Activated CD8-positive, alpha-beta memory T cell treated with anti-CD3 and anti-CD28 coated beads for 1 hour (primary cell): ENCODE results near the gene TBC1D2B.

Source experiments
- DNase-seq, 2 donors: peaks; one replicate each; pipeline ENCODE4 v3.0.0-alpha.2; 2020; ENCODE audit warnings: low read depth in 1 of 2; ENCODE audit errors: extremely low read depth in 1 of 2

The TBC1D2B gene

DNA sequence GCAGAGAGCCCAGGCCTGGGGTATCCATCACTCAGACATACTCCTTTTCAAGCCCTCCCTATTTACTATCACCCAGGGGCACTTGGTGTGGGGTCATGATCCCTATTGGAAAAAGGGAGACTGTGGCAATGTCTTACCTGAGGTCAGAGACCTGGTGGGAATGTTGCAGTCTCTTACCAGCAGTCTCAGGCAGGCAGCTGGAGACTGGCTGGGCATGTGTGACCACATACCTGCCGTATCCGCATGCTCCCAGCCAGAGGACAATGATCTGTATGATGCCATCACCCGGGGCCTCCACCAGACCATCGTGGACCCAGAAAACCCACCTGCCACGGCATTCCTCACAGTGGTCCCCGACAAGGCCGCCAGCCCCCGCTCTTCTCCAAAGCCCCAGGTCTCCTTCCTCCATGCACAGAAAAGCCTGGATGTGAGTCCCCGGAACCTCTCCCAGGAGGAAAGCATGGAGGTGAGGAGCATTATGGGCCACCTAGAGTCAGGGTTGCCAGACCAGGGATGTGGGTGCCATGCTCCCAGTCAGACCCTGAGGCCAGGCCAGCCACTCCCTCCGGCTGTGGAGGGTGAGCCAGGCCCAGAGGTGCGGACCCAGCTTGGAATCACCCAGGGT lies 20.7 kb upstream of the TBC1D2B start:
- no peak for DNase-seq

DNA sequence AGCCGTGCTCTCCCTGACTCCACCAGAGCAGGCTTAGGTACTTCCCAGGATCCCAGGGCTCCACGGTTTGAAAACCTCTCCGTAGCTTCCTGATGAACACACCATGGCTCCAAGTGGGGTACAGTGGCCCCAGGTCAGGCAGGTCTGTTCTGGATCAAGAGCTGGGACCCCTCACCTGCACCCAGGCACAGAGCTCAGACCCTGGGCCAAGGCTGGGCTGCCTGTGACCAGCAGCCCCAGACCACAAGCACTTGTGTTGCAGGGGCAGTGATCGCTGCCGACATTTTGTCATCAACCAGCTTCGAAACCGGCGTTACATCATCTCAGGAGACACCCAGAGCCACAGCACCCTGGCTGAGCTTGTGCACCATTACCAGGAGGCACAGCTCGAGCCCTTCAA lies 20.2 kb upstream of the TBC1D2B start:
- no peak for DNase-seq

- no peak for DNase-seq
These were observed 15.9 kb upstream of the TBC1D2B start for GRCh38 chr15:78093242-78094020.

DNA sequence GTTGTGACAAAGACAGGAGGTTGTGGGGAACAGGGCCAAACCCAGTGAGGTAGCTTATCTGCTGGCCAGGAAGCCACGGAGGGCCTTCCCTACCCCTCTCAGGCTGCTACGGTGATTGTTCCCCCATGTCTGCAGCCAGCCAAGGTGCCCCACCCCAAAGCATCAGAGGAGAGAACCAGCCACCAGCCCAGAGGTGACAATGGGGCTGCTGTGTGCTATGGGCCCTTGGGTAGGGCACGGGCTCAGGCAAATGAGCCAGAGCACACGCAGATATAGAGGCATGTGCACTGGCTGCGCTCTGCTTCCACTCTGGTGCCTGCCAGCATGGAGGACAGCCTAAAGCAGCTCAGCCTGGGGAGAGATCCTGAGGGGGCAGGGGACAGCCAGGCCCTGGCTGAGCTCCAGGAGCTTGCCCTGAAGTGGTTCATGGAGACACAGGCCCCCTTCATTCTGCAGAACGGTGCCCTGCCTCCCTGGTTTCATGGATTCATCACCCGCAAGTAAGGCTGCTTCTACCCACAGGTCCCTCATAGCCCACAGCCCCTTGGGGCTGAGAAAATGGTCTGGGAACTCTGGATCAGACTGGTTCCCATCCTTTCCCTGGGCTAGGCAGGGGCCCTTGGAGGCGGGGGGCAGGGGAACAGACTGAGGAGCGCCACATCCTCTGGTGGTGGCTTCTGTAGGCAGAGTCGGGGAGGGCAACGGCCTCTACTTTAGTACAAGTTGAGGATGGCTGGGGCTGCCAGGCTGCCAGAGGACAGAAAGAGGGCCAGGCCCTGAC lies 14.9 kb upstream of the TBC1D2B start, which contains the start of gene SH2D7:
SH2D7 (plus strand) TSS at position 301 of the 781 bp plus-strand sequence; CDS start at position 325, 24 bp downstream.
- no peak for DNase-seq

- DNase-seq: no peak
These were observed 13.0 kb upstream of the TBC1D2B start for GRCh38 chr15:78090422-78091063.

GRCh38 chr15:78088773-78089080 lies 11.2 kb upstream of the TBC1D2B start:
- DNase-seq: no peak

DNA sequence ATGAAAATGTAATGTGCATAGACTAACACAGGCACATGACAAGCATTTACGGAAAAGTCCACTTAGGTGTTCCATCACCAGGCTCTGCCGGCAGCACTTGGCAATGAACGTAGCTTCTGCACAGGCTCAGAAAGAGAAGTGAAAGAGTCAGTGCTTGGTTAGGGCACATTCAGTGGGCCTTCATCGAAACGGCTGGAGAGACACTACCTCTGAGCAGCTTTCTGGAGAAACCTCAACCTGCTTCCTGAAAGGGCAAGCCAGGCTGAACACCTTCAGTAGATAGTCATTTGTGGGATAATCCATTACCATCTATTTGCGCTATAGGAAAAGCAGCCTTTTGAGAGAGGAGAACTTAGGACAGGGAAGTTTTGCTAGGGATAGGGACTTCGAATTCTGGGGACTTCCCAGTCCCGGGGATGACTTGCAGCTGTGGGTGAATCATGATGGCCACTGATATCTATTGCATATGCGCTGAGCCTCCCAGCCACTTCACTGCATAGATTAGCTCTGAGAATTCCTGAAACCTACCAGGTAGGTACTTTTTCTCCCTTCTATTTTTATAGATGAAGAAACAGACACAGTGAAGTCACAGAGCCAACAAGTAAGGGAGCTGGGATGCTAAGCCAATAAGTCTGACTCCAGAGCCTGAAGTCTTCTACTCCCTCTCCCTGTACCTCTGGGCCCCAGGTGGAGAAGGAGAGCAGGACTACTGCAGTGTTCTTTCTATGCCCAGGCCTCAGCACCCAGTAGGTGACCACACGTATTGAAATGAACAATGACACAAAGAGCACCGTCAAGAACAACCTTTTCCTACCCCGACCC lies 10.7 kb upstream of the TBC1D2B start:
- no peak for DNase-seq

DNA sequence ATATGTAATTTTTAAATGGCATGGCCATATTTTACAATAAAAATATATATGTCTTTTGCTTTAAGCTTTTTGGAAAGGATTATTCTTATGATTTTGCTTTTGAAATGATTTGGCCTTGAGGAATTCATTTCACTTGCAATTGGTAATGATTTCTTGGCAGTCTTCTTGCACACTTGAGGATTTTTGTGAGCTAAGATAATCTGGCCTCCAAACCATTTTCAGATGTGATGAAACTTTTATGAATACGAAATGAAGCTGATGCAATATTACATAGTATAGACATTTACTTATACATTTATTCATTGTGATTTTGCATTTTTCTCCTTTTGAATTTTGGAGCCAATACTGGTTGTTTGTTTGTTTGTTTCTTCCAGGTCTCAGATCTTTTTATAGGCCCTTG lies 8.4 kb upstream of the TBC1D2B start:
- no peak for DNase-seq

GRCh38 chr15:78084449-78084750 lies 6.9 kb upstream of the TBC1D2B start:
- no peak for DNase-seq

GRCh38 chr15:78083687-78084448 lies 6.4 kb upstream of the TBC1D2B start:
- DNase-seq: no peak

GRCh38 chr15:78083186-78083585 lies 5.7 kb upstream of the TBC1D2B start:
- no peak for DNase-seq

- DNase-seq: no peak
These were observed 5.2 kb upstream of the TBC1D2B start for GRCh38 chr15:78082743-78083110.

DNA sequence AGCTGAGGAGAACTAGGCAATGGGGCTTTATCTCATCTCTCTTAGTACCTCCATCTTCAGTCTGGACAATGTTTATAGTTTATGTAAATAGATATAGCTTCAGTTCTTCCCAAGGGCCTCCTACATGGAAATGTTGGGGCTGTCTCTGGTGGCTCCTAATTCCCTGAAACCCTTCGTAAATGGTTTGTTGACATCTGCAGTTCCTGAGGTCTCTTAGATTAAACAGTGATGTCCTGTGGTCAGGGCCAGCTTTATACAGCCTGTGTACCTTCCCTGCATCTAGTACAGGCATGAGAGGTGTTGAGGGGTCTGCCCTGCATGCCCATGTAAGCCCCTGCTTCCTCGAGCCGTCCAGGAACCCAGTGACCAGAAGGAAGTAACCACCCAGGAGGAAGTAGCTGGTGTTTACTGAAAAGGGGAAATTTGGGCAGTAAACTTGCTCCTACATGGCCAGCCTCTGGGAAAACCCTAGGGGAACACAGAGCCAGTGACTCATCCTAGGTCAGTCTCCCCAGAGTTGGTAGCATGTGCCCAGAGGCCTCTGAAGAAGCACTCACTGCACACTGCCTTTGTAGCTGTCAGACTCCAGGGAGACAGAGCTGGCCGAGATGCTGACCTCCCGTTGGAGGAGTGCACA lies 4.7 kb upstream of the TBC1D2B start:
- no peak for DNase-seq

DNA sequence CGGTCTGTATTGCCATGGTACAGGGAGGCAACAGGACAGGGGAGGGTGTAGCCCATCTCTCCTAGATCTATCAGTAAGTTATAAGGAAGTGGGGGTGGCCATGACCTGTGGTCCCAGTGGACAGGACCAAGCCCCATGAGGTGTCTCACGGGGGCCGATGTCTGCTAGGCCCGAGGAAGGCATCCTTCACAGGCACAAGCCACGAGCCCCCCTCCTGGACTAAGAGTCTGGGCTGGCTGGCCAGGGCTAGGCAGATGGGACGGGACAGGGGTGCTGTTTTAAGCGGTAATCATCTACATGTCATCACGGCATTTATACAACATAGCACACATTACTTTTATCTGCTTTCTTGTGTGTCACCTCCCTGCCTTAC lies 2.6 kb upstream of the TBC1D2B start:
- no peak for DNase-seq

DNA sequence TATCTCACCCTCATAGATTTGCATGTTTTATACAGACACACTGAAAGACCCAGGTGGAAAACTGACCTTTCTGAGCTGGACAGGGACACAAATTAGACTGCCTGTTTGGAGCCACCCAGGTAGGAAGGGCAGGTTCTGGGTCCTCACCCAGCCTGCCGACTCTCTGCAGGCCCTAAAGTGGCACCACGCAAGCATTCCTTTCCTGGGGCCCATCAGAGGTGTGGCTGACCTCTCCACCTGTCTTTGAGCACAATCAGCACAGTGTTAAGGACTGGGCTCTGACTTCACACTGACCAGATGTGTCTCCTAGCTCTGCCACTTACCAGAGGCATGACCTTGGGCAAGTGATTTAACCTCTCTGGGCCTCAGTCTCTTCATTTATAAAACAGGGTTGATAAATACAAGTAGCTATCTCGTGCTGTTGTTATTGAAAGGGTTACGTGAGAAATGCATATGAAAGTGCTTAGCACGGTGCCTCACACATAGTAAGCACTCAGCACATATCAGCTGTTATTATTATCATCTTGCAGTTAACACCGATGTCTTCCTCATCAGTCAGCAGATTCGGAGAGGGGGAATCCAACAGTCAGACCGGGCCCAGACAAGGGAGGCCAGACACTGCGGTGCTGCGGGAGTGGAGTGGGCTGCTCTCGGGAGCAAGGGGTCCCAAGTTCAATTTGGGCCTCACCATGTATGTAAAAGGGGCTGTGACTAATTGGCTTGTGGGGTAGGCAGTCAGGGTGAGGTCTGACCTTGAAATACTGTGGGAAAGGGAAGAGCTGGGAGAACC lies 2.0 kb upstream of the TBC1D2B start:
- DNase-seq: no peak

DNA sequence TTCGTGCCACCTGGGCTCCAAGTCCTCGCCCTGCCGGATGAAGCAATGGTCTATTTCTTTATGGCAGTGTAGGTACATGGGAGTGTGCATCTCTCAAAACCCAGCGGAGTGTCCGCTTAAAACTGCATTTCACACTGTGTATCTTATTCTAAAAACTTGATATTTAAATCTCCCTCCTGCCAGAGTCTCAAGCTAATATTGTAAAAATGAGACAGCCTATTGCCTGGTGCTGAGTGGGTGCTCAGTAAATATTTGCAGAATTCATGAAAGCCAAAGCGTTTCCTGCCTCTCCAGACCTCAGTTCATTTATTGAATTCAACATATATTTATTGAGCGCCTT lies 330 bp upstream of the TBC1D2B start:
- DNase-seq: no peak

DNA sequence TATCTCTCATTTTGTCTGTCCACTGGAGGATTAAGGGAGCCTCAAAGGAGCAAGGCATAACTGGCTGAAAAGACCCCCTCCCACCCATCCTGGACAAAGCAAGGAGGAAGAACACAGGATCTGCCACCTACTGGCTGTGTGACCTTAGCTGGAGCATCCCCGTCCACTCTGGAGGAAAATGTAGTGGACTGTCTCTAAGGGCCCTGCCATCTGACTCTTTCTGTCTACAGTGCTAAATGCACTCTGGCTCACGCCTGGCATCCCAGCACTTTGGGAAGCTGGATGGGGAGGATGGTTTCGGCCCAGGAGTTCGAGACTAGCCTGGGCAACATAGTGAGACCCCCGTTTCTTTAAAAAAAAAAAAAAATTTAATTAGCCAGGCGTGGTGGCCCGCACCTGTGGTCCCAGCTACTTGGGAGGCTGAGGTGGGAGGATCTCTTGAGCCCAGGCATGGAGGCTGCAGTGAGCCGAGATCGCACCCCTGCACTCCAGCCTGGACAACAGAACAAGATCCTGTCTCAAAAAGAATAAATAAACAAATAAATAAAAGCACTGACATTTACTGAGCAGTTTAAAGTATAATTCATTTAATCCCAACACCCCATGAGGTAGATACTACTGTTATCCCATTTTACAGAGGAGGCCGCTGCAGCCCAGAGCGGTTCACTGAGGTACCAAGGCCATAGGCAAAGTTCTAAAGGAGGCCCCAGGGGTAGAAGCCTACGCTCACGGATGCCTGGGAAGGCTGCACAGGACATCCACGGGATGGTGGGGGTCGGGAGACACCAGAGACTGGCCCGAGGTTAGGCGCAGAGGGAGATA lies 1.1 kb downstream of the TBC1D2B start:
- DNase-seq: no peak
